Activated CD4-positive, alpha-beta memory T cell treated with anti-CD3 and anti-CD28 coated beads for 36 hours (primary cell): ENCODE results near the gene ERC1. TPM values are rescaled to one million over a fixed set of nuclear protein-coding genes. Genes with fewer than 3 reads are reported as not detected.
"Not testable (repeated sequence)": the region's sequence is repeated elsewhere in the genome, so short reads cannot be mapped to it uniquely, and the experiment has no call there.

Source experiments
- CTCF ChIA-PET: fragments of 350-600 bp; sonication (Branson Sonifier 250); formaldehyde crosslinking; loops from one replicate; lab custom pipeline; 2021; ENCODE audit warnings: antibody characterized with exemption, inconsistent platforms; lab: Charles Lee
- POLR2A ChIA-PET: fragments of 350-600 bp; sonication (Branson Sonifier 250); formaldehyde crosslinking; loops from one replicate; lab custom pipeline; 2021; ENCODE audit warnings: antibody characterized with exemption; lab: Charles Lee
- DNase-seq: peaks from one replicate; pipeline ENCODE4 v3.0.0-alpha.2; 2020
- H3K27ac Mint-ChIP-seq: one replicate; pipeline ENCODE4 v1.8.0; 2021; ENCODE audit warnings: mixed read lengths
- H3K27me3 Mint-ChIP-seq: one replicate; pipeline ENCODE4 v1.8.0; 2021; ENCODE audit warnings: mixed read lengths
- H3K36me3 Mint-ChIP-seq: one replicate; pipeline ENCODE4 v1.8.0; 2021; ENCODE audit warnings: mixed read lengths
- H3K4me1 Mint-ChIP-seq: one replicate; pipeline ENCODE4 v1.8.0; 2021; ENCODE audit warnings: low read depth, mixed read lengths
- H3K4me3 Mint-ChIP-seq: one replicate; pipeline ENCODE4 v1.8.0; 2021; ENCODE audit warnings: mild to moderate bottlenecking, mixed read lengths
- H3K9me3 Mint-ChIP-seq: one replicate; pipeline ENCODE4 v1.8.0; 2021; ENCODE audit warnings: mixed read lengths
- intact Hi-C: fragments of 100-400 bp; cut with micrococcal nuclease; formaldehyde crosslinking; loops from one replicate; pipeline ENCODE4 v1.15.1; 2023
- total RNA-seq, 2 experiments: library from RNA; stranded (reverse); gene quantifications; one replicate each; pipeline ENCODE4 v1.2.3, GENCODE V29; 2021

The ERC1 gene
- total RNA-seq, 2 experiments from 2014 or later = 19.1 to 21.8 TPM

DNA sequence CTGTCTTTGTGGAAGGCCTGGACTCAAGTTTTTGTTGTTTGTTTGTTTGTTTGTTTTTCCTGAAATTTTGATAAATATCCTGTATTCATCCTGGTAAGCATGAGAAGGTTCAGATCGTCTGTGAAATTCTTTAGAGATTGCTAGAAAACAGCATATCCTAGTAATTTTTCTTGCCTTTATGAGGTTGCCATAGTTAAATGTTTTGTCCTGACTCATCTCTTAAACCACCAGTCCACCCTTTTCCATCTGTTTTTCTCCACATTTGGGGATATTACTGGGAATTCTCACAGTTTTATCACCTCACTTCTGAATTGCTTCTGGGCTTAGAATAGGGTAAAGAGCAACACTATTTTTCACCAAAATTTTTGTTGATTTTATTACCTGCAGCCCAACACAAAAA is 355.1 kb downstream of the ERC1 start:
- ChIA-PET POLR2A (no interaction called here), CTCF (no interaction called here)
- Mint-ChIP-seq H3K27ac (no peak overlapping the region), H3K4me3 (no peak overlapping the region), H3K4me1 (no peaks in the 10 kb centered on the region), H3K27me3 (no peaks in the 10 kb centered on the region), H3K36me3 (peaks cover 8% of the 10 kb centered on the region), H3K9me3 (peaks cover 4% of the 10 kb centered on the region)
- DNase-seq = no peak
- intact Hi-C loops = no loop called here

- Mint-ChIP-seq H3K27me3 (no peaks in the 10 kb centered on the region), H3K9me3 (no peaks in the 10 kb centered on the region), H3K4me3 (no peak overlapping the region), H3K36me3 (peaks cover 6% of the 10 kb centered on the region), H3K27ac (no peak overlapping the region), H3K4me1 (no peaks in the 10 kb centered on the region)
- CTCF ChIA-PET = no interaction called here
- POLR2A ChIA-PET = no interaction called here
- intact Hi-C loops = no loop called here
- no peak for DNase-seq
Observed at GRCh38 chr12:1347294-1347693, 356.3 kb downstream of the ERC1 start.

DNA sequence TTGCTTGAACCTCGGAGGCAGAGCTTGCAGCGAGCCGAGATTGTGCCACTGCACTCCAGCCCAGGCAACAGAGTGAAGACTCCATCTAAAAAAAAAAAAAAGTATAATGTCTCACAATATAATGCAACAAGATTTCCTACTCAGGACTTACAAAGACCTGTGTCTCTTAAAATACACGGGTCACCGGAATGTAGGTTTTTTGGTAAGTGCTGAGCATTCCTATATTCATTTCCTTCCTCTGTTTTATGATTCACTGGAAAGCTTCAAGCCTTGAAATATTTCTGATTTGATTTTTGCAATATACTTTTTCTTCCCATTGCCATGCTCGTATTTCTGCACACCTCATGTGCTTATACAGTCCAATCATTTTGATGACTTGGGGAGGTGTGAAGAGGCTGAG is 357.6 kb downstream of the ERC1 start:
- peaks cover 6% of the 10 kb centered on the region for H3K36me3 Mint-ChIP-seq
- no peaks in the 10 kb centered on the region for H3K27me3 Mint-ChIP-seq
- no peak overlapping the region for H3K27ac Mint-ChIP-seq
- ChIA-PET CTCF (interaction anchor here (1.0 kb wide), 1 partner anchor 230 kb away, joined by 3 read pairs; no protein-coding TSS in a partner anchor), POLR2A (no interaction called here)
- no peak for DNase-seq
- H3K4me3 Mint-ChIP-seq = no peak overlapping the region
- H3K9me3 Mint-ChIP-seq = no peaks in the 10 kb centered on the region
- H3K4me1 Mint-ChIP-seq = no peaks in the 10 kb centered on the region
- intact Hi-C loops = no loop called here

DNA sequence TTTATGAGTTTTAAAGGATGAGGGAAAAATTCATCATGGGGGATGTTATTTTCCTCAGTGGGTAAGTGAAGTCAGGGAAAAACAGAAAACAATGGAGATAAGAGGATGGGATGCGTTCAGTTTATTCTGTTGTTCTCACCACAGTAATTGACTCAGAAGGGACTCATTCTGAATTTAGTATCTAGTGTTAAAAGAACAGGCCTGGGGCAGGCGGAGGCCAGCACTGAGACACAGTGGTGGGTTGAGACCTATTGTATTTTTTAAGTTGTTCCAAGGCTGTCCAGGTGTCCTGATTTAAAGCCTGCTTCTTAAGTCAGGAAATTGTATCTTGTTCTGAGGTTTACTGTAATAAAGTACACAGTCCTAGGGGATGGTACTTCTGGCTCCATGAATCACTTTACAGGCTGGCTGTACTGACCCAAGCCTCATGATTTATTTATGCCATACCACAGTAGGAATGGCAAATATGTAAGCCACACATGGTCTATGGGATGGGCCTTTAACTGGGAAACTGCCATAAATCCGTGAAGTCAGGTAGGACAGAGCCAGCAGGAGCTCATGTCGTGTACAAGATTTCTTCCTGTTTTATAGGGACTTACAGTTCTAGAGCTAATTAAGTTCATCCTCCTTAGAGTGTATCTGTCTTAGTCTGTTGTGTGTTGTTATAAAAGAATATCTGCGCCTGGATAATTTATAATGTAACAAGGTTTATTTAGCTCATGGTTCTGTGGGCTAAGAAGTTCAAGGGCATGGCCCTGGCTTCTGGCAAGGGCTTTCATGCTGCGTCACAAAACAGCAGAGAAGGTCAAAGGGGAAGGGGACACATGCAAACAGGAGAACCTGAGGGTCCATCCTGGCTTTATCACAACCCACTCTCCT is 359.3 kb downstream of the ERC1 start:
- H3K9me3 Mint-ChIP-seq = no peaks in the 10 kb centered on the region
- intact Hi-C loops = no loop called here
- ChIA-PET POLR2A (interaction anchor here (0.7 kb wide), 1 partner anchor 821 kb away, joined by 4 read pairs; no protein-coding TSS in a partner anchor), CTCF (no interaction called here)
- no peaks in the 10 kb centered on the region for H3K27me3 Mint-ChIP-seq
- no peak for DNase-seq
- H3K4me3 Mint-ChIP-seq = no peak overlapping the region
- no peak overlapping the region for H3K27ac Mint-ChIP-seq
- no peaks in the 10 kb centered on the region for H3K4me1 Mint-ChIP-seq
- H3K36me3 Mint-ChIP-seq = peaks cover 6% of the 10 kb centered on the region

GRCh38 chr12:1350934-1351240 is 359.9 kb downstream of the ERC1 start:
- intact Hi-C loops = no loop called here
- peaks cover 3% of the 10 kb centered on the region for H3K36me3 Mint-ChIP-seq
- H3K27ac Mint-ChIP-seq = no peak overlapping the region
- POLR2A ChIA-PET = no interaction called here
- CTCF ChIA-PET = no interaction called here
- no peak overlapping the region for H3K4me3 Mint-ChIP-seq
- H3K9me3 Mint-ChIP-seq = no peaks in the 10 kb centered on the region
- no peak for DNase-seq
- H3K27me3 Mint-ChIP-seq = no peaks in the 10 kb centered on the region
- H3K4me1 Mint-ChIP-seq = no peaks in the 10 kb centered on the region

DNA sequence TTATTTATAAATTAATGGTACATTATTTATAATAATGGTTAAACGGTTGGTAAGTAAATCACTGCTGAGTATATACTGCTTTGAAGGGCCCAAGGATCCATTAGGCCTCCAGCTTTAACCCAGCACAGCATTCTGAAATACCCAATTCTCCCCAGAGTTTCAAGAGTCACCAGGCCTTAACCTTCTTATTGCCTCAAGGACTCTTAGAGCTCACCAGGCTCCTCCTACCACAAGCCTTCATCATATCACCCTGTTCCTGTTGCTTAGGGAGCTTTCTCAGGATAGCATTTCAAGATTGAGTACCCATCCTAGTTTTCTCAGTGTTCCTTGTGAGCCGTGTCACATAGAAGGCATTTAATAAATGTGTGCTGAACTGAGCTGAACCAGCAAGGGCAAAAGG is 360.9 kb downstream of the ERC1 start:
- no peak for DNase-seq
- POLR2A ChIA-PET = no interaction called here

DNA sequence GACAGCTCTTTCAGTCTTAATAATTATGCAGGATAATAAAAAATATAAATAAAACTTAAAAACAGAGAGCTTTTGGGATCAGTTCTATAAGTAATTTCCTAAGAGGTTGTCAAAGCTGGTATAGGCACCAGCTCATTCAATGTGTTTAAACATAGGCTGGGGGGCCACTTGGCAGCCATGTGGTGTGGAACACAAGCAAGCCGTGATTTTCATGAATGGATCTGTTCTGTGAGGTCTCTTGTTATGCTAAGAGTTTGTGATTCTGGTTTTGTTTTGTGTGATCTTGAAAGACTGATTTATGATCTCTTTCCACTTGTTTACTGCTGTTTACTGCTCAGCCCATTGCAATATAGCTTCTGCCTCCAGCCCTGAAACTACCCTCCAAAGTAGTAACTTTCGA is 362.4 kb downstream of the ERC1 start:
- CTCF ChIA-PET = no interaction called here
- no peaks in the 10 kb centered on the region for H3K9me3 Mint-ChIP-seq

More for the DNA sequence above, 360.9 kb downstream of the ERC1 start:
- Mint-ChIP-seq H3K9me3 (no peaks in the 10 kb centered on the region), H3K27ac (no peak overlapping the region), H3K4me3 (no peak overlapping the region), H3K4me1 (no peaks in the 10 kb centered on the region), H3K27me3 (no peaks in the 10 kb centered on the region), H3K36me3 (peaks cover 3% of the 10 kb centered on the region)
- intact Hi-C loops = no loop called here
- CTCF ChIA-PET = interaction anchor here (1.0 kb wide), 1 partner anchor 234 kb away, joined by 3 read pairs; no protein-coding TSS in a partner anchor

GRCh38 chr12:1355396-1355795 is 364.4 kb downstream of the ERC1 start:
- H3K9me3 Mint-ChIP-seq = no peaks in the 10 kb centered on the region
- peaks cover 1% of the 10 kb centered on the region for H3K36me3 Mint-ChIP-seq
- CTCF ChIA-PET = no interaction called here
- intact Hi-C loops = no loop called here
- no peaks in the 10 kb centered on the region for H3K4me1 Mint-ChIP-seq
- H3K27me3 Mint-ChIP-seq = no peaks in the 10 kb centered on the region
- POLR2A ChIA-PET = no interaction called here
- H3K4me3 Mint-ChIP-seq = no peak overlapping the region
- no peak for DNase-seq
- no peak overlapping the region for H3K27ac Mint-ChIP-seq

More for the DNA sequence above, 362.4 kb downstream of the ERC1 start:
- no peaks in the 10 kb centered on the region for H3K4me1 Mint-ChIP-seq
- intact Hi-C loops = no loop called here
- H3K27me3 Mint-ChIP-seq = no peaks in the 10 kb centered on the region
- no peak overlapping the region for H3K27ac Mint-ChIP-seq
- H3K4me3 Mint-ChIP-seq = no peak overlapping the region
- POLR2A ChIA-PET = no interaction called here
- peaks cover 3% of the 10 kb centered on the region for H3K36me3 Mint-ChIP-seq
- no peak for DNase-seq

DNA sequence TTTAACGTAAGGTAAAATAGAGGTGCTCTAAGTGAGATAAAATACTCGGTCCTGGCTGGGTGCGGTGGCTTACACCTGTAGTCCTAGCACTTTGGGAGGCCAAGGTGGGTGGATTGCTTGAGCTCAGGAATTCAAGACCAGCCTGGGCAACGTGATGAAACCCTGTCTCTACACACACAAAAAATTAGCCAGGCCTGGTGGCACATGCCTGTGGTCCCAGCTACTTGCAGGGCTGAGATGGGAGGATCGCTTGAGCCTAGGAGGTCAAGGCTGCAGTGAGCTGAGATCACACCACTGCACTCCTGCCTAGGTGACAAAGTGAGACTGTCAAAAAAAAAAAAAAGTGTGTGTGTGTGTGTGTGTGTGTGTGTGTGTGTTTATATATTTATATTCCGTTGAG is 364.8 kb downstream of the ERC1 start:
- DNase-seq, H3K9me3 Mint-ChIP-seq, intact Hi-C loops, H3K36me3 Mint-ChIP-seq, H3K4me3 Mint-ChIP-seq, H3K4me1 Mint-ChIP-seq, H3K27ac Mint-ChIP-seq, POLR2A ChIA-PET, CTCF ChIA-PET, H3K27me3 Mint-ChIP-seq: not testable (repeated sequence)

DNA sequence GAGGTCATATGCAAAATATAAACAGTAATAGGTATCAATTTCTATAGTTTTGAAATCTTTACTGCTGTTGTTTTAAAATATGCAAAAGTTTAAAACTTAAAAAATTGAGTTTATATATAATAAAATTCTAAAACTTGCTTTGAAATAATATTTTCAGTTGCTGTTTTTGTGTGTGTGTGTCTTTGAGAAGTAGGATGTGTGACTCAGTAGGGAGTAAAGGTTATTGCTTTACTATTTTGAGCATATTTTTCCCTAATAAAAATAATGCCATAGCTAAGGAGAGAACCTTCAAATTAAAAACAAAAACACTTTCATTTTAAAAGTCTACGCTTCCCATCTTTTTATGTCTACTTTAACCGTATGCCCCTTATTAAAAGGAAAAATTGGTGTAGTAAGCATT is 365.3 kb downstream of the ERC1 start:
- Mint-ChIP-seq H3K4me1 (no peaks in the 10 kb centered on the region), H3K27ac (no peak overlapping the region), H3K9me3 (no peaks in the 10 kb centered on the region), H3K4me3 (no peak overlapping the region), H3K36me3 (peaks cover 1% of the 10 kb centered on the region), H3K27me3 (no peaks in the 10 kb centered on the region)
- DNase-seq = no peak
- ChIA-PET CTCF (no interaction called here), POLR2A (no interaction called here)
- intact Hi-C loops = no loop called here

- intact Hi-C loops = no loop called here
- Mint-ChIP-seq H3K4me3 (no peak overlapping the region), H3K4me1 (no peaks in the 10 kb centered on the region), H3K36me3 (peaks cover 1% of the 10 kb centered on the region), H3K9me3 (no peaks in the 10 kb centered on the region), H3K27ac (no peak overlapping the region), H3K27me3 (no peaks in the 10 kb centered on the region)
- no peak for DNase-seq
- ChIA-PET POLR2A (no interaction called here), CTCF (interaction anchor here (1.8 kb wide), 1 partner anchor 239 kb away, joined by 6 read pairs; no protein-coding TSS in a partner anchor)
Observed at GRCh38 chr12:1357171-1357570, 366.1 kb downstream of the ERC1 start.

DNA sequence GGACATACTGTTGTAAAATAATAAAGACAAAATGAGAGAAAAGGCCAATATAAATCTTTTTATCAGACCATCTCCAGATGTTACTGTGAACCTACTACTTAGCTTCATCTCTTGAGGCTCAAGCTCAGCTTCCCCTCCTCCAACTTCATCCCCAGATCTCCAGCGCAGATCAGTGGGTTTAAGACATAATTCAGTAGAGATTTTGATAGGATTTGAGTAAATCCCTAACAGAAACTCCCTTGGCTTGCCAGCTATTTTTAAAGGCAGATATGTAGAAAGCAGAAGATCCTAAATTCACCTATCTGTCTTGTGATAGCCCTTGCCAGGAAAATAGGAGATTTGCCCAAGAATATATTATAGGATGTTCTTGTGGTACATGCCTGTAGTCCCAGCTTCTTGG is 366.7 kb downstream of the ERC1 start:
- H3K27ac Mint-ChIP-seq = no peak overlapping the region
- DNase-seq = no peak
- no peak overlapping the region for H3K4me3 Mint-ChIP-seq
- CTCF ChIA-PET = interaction anchor here (1.8 kb wide), 1 partner anchor 240 kb away, joined by 6 read pairs; no protein-coding TSS in a partner anchor
- intact Hi-C loops = no loop called here
- POLR2A ChIA-PET = no interaction called here
- no peaks in the 10 kb centered on the region for H3K27me3 Mint-ChIP-seq
- H3K9me3 Mint-ChIP-seq = no peaks in the 10 kb centered on the region
- peaks cover 1% of the 10 kb centered on the region for H3K36me3 Mint-ChIP-seq
- H3K4me1 Mint-ChIP-seq = no peaks in the 10 kb centered on the region
